Measurements from ENCODE around the gene FZD1. TPM values are rescaled to one million over a fixed set of nuclear protein-coding genes. Genes with fewer than 3 reads are reported as not detected.
A peak's percentile ranks its signal among the peaks of the same experiment; 100 is the strongest.

The FZD1 gene
- total RNA-seq (2021; fragmentation: NEBNext Ultra II Directional; extraction: Animal tissue kit (Norgen Biotek cat#: 25700)): 0.88 and 0.91 TPM in 2 replicates
- polyA plus RNA-seq (2011; rRNA removed): 0.62 and 0.77 TPM in 2 replicates
- polyA plus RNA-seq (2011; cell fraction: cytosol; rRNA removed): 0.65 TPM
- polyA plus RNA-seq (2011; cell fraction: nucleus; rRNA removed): 0.78 TPM
- 0.53 to 0.66 TPM (median 0.59 TPM) in 4 replicates for polyA plus RNA-seq (2012, experiment 1 of 2)
- 0.38 TPM for polyA plus RNA-seq (2012, experiment 2 of 2)
- 0.63 TPM for polyA plus RNA-seq (2013, experiment 1 of 2)
- 0.63 TPM for polyA plus RNA-seq (2013, experiment 2 of 2)
- 0.63 and 0.68 TPM in 2 replicates for polyA minus RNA-seq (2011; rRNA and poly(A)+ RNA removed)
- polyA minus RNA-seq (2011; cell fraction: cytosol; rRNA and poly(A)+ RNA removed): 1.7 TPM
- polyA minus RNA-seq (2011; cell fraction: nucleus; rRNA and poly(A)+ RNA removed): 1.5 TPM
- long read RNA-seq, experiment 1, full-length matches to known transcripts: 2 of 2 reads
- long read RNA-seq, experiment 1, partial matches to known transcripts: 0 of 2 reads
- long read RNA-seq, experiment 1, other reads (novel, unspliced or antisense): 0 of 2 reads
- long read RNA-seq, experiment 2: 0 reads

DNA sequence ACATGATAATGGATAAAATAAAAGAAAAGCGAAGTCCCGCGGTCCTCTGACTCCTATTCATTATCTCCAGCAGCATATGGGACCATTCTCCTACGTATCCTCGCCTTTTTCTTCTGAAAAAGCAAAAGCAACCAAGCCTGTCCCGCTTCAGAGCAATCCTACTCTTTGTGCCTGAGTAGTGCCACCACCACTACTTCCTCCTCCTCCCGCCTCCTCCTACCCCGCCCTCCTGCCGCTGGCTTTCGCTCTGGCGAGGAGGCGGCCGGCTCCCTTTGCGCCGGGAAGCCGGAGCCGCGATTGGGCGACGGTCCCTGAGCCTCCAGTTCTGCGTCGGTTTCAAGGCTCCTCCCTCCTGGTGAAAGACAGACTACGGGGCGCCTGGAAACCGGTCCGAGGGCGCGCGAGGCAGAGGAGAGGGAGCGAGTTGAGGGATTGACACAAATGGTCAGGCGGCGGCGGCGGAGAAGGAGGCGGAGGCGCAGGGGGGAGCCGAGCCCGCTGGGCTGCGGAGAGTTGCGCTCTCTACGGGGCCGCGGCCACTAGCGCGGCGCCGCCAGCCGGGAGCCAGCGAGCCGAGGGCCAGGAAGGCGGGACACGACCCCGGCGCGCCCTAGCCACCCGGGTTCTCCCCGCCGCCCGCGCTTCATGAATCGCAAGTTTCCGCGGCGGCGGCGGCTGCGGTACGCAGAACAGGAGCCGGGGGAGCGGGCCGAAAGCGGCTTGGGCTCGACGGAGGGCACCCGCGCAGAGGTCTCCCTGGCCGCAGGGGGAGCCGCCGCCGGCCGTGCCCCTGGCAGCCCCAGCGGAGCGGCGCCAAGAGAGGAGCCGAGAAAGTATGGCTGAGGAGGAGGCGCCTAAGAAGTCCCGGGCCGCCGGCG is at the start of gene FZD1:
FZD1 (plus strand) TSS at position 388 of the 878 bp plus-strand sequence; CDS start at position 836, 448 bp downstream.
- CTCF ChIA-PET (ENCODE audit: partially characterized antibody): interaction anchor here (1.0 to 1.9 kb wide), 5 partner anchors 18 to 382 kb away, joined by 3 to 9 read pairs (median 4); no protein-coding TSS in a partner anchor
- FAIRE-seq (no peak), DNase-seq (ENCODE audit: low read depth in 1 of 2, low spot score in 2 of 2) (peak; percentile 89 to 92)
- H3K23me2 ChIP-seq (ENCODE audit: low read depth, low read length): peaks cover 26% of the 10 kb centered on the region
- no peak within 1 kb of the TSS for H2BK5ac ChIP-seq (ENCODE audit: low read depth, low read length)
- WGBS, 2 experiments (ENCODE audit: extremely low coverage in 1 of 2, insufficient coverage in 1 of 2, insufficient read length in 1 of 2, insufficient replicate concordance in 2 of 2, low coverage in 1 of 2, low lambda C conversion rate in 2 of 2, missing lambda C conversion rate in 1 of 2): 1% methylated on average over 29 of the region's 90 CpGs; no CpG with 5 or more reads in 1 of the 2 experiments
- peak within 1 kb of the TSS; percentile 85 to 99 for H3K4me2 ChIP-seq (ENCODE audit: insufficient read depth in 1 of 2, low read depth in 2 of 2, low read length in 2 of 2)
- peak within 1 kb of the TSS in 3 of 4 experiments; percentile 13 to 67 (median 54); a peak in 2 of 7 replicates for H3K9ac ChIP-seq (replicated peaks in 1 of 4; ENCODE audit: extremely low read depth in 1 of 4, low read depth in 3 of 4, low read length in 3 of 4)
- H3K4me1 ChIP-seq (replicated peaks in 1 of 4; ENCODE audit: control insufficient read depth in 3 of 4, insufficient read depth in 4 of 4, low read length in 3 of 4): peaks cover 8 to 26% (median 20%) of the 10 kb centered on the region in 4 experiments
- peaks cover 4 to 15% of the 10 kb centered on the region in 2 experiments for H4K20me1 ChIP-seq (replicated peaks in 1 of 2; ENCODE audit: control insufficient read depth in 1 of 2, insufficient read depth in 2 of 2, low read length in 2 of 2)
- peaks cover 0 to 5% of the 10 kb centered on the region in 2 experiments; a peak in 1 of 4 replicates for H3K9me3 ChIP-seq (ENCODE audit: insufficient read depth in 2 of 2, low read depth in 1 of 2, low read length in 1 of 2)
- H3K56ac ChIP-seq (replicated peaks; ENCODE audit: insufficient read length, low read depth, low read length): no peak within 1 kb of the TSS
- H3K27me3 ChIP-seq (replicated peaks in 1 of 4; ENCODE audit: control insufficient read depth in 3 of 4, extremely low read depth in 1 of 4, insufficient read depth in 3 of 4, low read length in 3 of 4): peaks cover 45 to 82% (median 66%) of the 10 kb centered on the region in 4 experiments
- POLR2A ChIA-PET (ENCODE audit: partially characterized antibody): interaction anchor here (1.0 kb wide), 1 partner anchor 92 kb away, joined by 3 read pairs; no protein-coding TSS in a partner anchor
- no peak within 1 kb of the TSS for H4K91ac ChIP-seq (replicated peaks; ENCODE audit: insufficient read length, low read length)
- no peaks in the 10 kb centered on the region for H3K79me2 ChIP-seq (ENCODE audit: control insufficient read depth in 1 of 2, insufficient read depth in 2 of 2, low read length in 2 of 2)
- no peak within 1 kb of the TSS for H3K14ac ChIP-seq (ENCODE audit: insufficient read length)
- H3K4me3 ChIP-seq (ENCODE audit: extremely low read depth in 1 of 4, insufficient read depth in 2 of 4, low read depth in 3 of 4, low read length in 4 of 4): peak within 1 kb of the TSS; percentile 53 to 64 (median 61)
- no peak within 1 kb of the TSS for H3K4ac ChIP-seq (replicated peaks; ENCODE audit: insufficient read length, low read depth, low read length)
- no peak within 1 kb of the TSS for H2BK20ac ChIP-seq (ENCODE audit: low read length)
- no peaks in the 10 kb centered on the region for H3K79me1 ChIP-seq (ENCODE audit: low read depth, low read length)
- no peak within 1 kb of the TSS for H3K27ac ChIP-seq (ENCODE audit: low read depth, low read length)
- H3K23ac ChIP-seq (ENCODE audit: insufficient read length): no peak within 1 kb of the TSS
- H2BK15ac ChIP-seq (ENCODE audit: low read length): peak within 1 kb of the TSS; percentile 95; the same call in 1 of the 2 replicates
- H3K18ac ChIP-seq (ENCODE audit: extremely low read depth, low read length): peak within 1 kb of the TSS; percentile 96
- no peaks in the 10 kb centered on the region; a peak in 1 of 8 replicates for H3K36me3 ChIP-seq (ENCODE audit: control insufficient read depth in 2 of 4, insufficient read depth in 4 of 4, low read length in 3 of 4)
- peak within 1 kb of the TSS; percentile 15 for H4K8ac ChIP-seq (ENCODE audit: extremely low read depth, insufficient read depth, low read length)
- peak within 1 kb of the TSS; percentile 35; the same call in 1 of the 2 replicates for H2AFZ ChIP-seq (ENCODE audit: low read length)
- no peak within 1 kb of the TSS for H2BK120ac ChIP-seq (replicated peaks; ENCODE audit: low read depth, low read length)
- H2BK12ac ChIP-seq (ENCODE audit: low read depth, low read length): peak within 1 kb of the TSS; percentile 96; the same call in 1 of the 2 replicates
- no peak within 1 kb of the TSS for H2AK5ac ChIP-seq (ENCODE audit: low read depth, low read length)
- no peak within 1 kb of the TSS for H4K5ac ChIP-seq (ENCODE audit: insufficient read length, low read depth, low read length)
- no peak for TF ChIP-seq CBX8 (IDR thresholded peaks at IDR 0.05; ENCODE audit: borderline replicate concordance, low read depth, low read length)
- no peak for TF ChIP-seq SP2 (IDR thresholded peaks at IDR 0.05; ENCODE audit: low read length)
- TF ChIP-seq CTBP2 (IDR thresholded peaks at IDR 0.05; ENCODE audit: borderline replicate concordance, insufficient read depth, insufficient read length, low read length): peak; percentile 72
- no peak for TF ChIP-seq SIX5 (IDR thresholded peaks at IDR 0.05; ENCODE audit: low read depth, low read length)
- TF ChIP-seq CEBPB (IDR thresholded peaks at IDR 0.05; ENCODE audit: low read depth, low read length): no peak
- TF ChIP-seq SRF (IDR thresholded peaks at IDR 0.05; ENCODE audit: low read depth, low read length): no peak
- TF ChIP-seq BRCA1 (IDR thresholded peaks at IDR 0.05; ENCODE audit: low read depth, low read length): no peak
- TF ChIP-seq BACH1 (IDR thresholded peaks at IDR 0.05; ENCODE audit: low read length): no peak
- no peak for TF ChIP-seq SIRT6 (IDR thresholded peaks at IDR 0.05; ENCODE audit: low read length)
- TF ChIP-seq SP1 (IDR thresholded peaks at IDR 0.05; ENCODE audit: low read depth, low read length): 0 out of 2 replicates have a peak, but pooled peaks have one; percentile 24
